GM19397 (cell line): ENCODE results near the gene RNF111.
"Not testable (repeated sequence)": the region's sequence is repeated elsewhere in the genome, so short reads cannot be mapped to it uniquely, and the experiment has no call there.

ENCODE experiments used
- ATAC-seq: cut with Tn5 transposase; IDR thresholded peaks from one replicate; pipeline ENCODE4 v1.9.1; 2021; ENCODE audit warnings: mild to moderate bottlenecking, moderate library complexity; ENCODE audit not compliant: unreplicated experiment

Gene RNF111

GRCh38 chr15:59052915-59053407 lies 65.5 kb downstream of the RNF111 start:
- ATAC-seq: no peak

DNA sequence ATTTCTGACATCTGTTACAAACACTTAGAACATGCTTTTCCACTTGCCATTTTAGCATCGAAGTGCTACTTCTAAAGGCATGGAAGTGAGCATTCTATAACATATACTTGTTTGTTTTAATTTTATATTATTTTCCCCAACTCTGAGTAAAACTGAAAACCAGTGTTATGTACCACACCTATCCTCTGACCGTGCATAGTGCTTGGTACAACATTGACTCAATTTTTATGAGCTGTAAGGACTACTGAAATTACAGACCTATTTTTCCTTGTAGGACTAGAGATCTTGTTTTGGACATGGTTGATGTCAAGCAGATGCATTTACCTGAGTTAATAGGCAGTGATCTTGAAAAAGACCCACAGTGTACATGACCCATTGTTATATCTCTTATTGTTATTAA lies 66.0 kb downstream of the RNF111 start:
- ATAC-seq: no peak

DNA sequence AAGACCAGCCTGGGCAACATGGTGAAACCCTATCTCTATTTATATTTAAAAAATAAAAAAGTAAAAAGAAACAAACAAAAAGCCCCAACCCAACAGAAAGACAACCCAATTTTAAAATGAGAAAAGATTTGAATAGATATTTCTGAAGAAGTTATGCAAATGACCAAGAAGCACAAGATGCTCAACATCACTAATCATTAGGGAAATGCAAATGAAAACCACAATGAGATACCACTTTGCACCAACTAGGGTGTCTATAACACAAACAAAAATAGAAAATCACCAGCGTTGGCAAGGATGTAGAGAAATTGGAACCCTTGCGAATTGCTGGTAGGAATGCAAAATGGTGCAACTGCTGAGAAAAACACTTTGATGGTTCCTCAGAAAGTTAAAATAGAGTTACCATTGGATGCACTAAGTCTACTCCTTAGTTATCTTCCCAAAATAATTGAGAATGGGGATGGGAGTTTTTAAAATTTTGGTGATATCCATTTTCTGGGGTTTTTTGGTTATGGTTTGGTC lies 71.7 kb downstream of the RNF111 start:
- no peak for ATAC-seq

DNA sequence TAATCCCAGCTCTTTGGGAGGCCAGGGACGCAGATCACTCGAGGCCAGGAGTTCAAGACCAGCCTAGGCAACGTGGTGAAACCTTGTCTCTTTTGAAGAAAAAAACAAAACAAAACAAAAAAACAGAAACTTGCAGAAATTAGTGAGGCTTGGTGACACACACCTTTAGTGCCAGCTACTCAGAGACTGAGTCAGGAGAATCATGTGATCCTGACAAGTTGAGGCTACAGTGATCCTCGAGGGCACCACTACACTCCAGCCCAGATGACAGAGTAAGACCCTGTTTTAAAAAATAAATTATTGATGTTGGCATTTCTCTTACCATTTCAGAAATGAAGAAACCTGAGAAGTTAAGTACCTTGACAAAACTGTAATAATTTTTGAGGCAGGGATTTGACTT lies 72.9 kb downstream of the RNF111 start:
- ATAC-seq: no peak

- no peak for ATAC-seq
Observed at GRCh38 chr15:59063042-59063441, 75.6 kb downstream of the RNF111 start.

- ATAC-seq: no peak
Observed at GRCh38 chr15:59069430-59069829, 82.0 kb downstream of the RNF111 start.

- no peak for ATAC-seq
Observed at GRCh38 chr15:59074607-59075006, 87.1 kb downstream of the RNF111 start.

- ATAC-seq: no peak
Observed at GRCh38 chr15:59087731-59088130, 100.3 kb downstream of the RNF111 start.

- ATAC-seq: no peak
Observed at GRCh38 chr15:59094077-59094476, 106.6 kb downstream of the RNF111 start.

DNA sequence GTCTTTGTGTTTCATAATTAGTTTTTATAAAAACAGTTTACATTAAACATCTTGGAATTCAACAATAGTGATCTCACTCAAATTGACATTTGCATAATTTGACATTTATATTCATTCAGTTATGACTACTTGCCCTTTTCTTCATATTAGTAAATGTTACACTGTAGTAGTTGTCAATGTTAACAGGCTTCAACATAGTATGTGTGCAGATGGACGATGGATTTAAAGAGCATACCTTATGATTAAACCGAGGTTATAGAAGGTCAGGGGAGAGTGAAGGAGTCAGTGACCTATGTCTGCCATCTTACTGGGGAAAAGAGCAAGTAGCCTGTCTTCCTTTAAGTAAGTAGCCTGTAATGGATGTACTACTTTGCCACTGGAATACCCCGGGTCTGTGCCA lies 109.0 kb downstream of the RNF111 start:
- ATAC-seq: no peak

DNA sequence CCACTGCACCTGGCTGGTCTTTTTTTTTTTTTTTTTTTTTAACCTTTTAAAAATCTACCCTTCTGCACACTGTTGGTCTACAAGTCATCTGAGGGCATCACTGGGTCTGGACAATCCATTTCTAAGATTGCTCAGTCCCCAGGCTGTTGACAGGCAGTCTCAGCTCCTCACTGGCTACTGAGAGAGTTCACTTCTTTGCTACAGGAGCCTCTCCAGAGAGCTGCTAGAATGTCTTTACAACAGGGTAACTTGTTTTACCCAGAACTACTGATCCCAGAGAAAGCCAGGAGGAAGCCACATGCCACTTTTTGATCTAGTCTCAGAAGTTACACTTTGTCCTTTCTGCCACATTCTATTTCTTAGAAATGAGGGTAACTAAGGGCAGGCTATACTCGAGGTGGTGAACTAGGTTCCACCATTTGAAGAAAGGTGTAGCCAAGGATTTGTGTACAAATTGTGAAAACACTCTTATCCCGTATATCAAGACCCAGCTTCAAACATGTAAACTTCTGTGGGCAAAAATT lies 111.8 kb downstream of the RNF111 start:
- ATAC-seq: no peak

DNA sequence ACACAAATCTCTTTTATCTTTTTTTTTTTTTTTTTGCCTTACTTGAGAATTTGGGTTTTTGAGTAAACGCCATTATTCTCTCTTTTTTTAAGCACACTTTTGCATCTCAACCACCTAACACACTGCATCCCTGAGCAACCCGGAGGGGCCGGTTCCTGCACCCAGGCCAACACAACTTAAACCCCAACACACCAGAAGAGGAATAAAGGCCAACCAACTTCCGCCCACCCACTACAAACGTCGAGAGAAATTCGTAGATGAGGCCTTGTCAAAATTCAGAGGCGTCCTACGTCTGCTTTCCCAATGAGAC lies 117.1 kb downstream of the RNF111 start:
- ATAC-seq: no peak

- peak; percentile 97 for ATAC-seq
Observed at GRCh38 chr15:59104912-59105732, 117.7 kb downstream of the RNF111 start, which contains the start of gene CCNB2. TSS of gene CCNB2 (plus strand) at chr15:59105146. CDS start at chr15:59105269, 123 bp downstream.

DNA sequence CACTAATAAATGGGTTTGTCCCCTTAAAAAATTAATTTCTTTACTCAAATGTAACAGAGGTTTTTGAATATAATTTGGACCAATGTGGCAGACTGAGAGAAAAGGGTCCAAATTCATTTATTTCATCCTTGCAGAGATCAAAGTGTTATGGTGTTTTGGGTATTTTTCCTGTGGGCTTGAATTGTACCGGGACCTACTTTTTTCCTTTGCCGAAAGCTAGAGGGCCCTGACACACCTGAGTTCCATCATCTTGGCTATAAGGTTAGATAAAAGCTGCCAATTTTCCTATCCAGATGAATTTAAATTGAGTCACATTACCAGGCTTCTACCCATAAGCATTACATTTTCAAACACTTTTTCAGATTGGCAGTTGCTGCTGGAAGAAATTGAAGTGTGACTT lies 118.4 kb downstream of the RNF111 start:
- ATAC-seq: no peak

DNA sequence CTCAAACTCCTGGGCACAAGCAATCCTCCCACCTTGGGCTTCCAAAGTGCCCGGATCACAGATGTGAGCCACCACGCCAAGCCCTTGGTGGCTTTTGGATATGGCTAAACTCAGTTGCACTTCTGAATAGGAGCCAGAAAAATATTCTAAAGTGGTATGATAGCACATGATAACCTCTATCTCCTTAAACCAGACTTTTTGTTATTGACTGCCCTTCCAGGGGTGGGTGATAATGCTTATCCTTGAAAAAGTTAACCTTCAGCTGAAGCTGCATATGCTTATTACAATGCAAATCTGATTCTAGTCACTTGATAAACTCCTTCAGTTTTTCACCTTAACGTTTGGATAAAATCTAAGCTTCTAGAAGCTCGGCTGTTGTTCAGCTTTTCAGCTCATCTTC lies 123.8 kb downstream of the RNF111 start:
- ATAC-seq: no peak

DNA sequence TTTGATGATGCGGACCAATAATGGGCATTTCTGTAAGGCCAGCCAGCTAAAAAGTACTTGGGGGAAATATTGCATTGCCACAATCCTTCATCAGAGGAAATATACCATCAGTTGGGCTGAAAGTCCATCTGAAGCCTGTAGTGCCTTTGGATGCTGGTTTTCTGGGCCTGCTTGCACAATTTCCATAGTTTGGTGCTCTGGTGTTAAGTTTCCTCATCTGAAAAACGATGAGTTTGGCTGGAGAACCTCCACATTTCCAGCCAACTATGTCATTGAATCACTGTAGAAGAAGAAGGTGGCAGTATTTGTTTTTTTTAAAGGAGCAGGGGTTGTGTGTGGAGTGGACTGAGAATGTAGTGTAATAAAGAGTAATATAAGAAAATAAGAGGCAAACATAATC lies 127.6 kb downstream of the RNF111 start:
- no peak for ATAC-seq

DNA sequence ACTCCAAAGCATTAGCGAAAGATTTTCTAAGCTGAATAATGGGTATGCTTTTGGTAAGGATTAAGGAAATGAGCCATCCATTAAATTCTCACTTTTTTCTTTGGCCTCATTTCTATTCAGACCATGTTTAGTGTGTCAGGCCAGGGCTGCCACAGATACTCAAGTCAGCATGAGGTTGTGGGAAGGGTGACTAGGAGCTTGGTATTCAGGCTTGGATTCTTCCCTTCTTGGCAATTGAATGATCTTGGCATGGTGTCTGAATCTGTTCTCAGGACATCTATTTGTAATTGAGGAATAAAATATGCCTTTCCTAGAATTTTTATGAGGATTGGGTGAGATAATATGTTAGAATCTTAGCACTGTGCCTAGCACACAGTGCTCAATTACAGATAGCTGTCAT lies 128.7 kb downstream of the RNF111 start:
- ATAC-seq: no peak

DNA sequence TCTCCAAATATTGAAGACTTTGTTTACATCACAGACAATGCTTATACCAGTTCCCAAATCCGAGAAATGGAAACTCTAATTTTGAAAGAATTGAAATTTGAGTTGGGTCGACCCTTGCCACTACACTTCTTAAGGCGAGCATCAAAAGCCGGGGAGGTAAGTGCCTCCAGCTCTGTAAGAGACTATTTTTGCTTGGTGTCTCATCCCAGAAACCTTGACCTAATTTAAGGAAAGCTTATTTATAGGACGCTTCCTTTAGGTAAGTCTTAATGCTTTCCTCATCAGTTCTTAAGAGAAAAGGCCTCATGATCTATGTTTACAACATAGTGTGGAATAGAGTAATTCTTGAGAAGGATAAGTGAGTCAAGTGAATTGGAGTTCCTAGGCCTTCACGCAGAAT lies 129.3 kb downstream of the RNF111 start:
- ATAC-seq: no peak

DNA sequence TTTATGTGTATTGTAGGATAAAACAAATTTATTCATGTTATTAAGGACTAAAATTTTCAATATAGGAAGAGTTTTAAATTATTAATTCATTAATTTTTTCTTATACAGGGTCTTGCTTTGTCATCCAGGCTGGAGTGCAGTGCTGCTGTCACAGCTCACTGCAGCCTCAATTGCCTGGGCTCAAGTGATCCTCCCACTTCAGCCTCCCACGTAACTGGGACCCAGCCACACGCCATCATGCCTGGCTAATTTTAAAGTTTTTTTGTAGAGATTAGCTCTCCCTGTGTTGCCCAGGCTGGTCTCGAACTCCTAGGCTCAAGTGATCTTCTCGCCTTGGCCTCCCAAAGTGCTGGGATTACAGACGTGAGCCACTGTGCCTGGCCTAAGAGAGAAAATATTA lies 132.2 kb downstream of the RNF111 start:
- no peak for ATAC-seq

DNA sequence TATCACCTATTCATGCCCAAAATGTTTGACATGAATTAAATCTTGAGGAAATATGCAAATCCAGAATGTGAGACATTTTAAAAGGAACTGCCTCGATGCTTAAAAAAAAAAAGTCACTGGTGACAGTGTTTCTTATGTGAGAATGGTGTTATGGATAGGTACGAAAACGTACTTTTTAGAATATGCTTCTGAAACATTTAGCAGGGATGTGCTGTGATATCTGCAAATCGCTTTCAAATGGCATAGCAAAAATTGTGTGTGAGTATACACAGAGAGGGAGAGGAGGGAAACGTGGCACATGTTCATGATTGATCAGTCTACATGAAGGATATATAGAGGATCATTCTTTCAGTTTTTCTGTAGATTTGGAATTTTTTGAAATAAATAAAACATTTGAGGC lies 133.5 kb downstream of the RNF111 start:
- no peak for ATAC-seq

DNA sequence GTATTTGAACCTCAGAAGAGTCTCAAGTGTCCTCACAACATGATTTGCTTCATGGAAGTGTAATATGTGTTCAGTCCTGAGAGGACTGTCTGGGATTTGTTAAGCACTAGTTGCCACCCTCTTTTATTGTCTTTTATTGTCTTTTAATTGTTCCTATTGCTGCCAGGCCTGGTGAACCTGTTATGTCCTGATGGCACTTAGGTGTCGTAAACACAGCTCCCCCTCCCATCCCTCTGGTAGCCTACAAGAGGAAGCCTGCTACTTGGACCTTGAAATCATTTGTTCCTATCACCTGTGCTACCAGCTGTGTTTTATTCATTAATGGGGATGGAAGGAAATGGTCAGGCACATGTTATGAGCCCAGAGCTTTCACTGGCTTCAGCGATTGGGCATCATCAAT lies 136.8 kb downstream of the RNF111 start:
- no peak for ATAC-seq

GRCh38 chr15:59125683-59126082 lies 138.2 kb downstream of the RNF111 start:
- not testable (repeated sequence) for ATAC-seq
